CMK (cell line): ENCODE results near the gene NRDE2.
"Not testable (repeated sequence)": the region's sequence is repeated elsewhere in the genome, so short reads cannot be mapped to it uniquely, and the experiment has no call there.

ENCODE experiments used
- DNase-seq: peaks from one replicate; pipeline ENCODE4 v3.0.0-alpha.2; 2010; ENCODE audit warnings: low read depth

The NRDE2 gene

DNA sequence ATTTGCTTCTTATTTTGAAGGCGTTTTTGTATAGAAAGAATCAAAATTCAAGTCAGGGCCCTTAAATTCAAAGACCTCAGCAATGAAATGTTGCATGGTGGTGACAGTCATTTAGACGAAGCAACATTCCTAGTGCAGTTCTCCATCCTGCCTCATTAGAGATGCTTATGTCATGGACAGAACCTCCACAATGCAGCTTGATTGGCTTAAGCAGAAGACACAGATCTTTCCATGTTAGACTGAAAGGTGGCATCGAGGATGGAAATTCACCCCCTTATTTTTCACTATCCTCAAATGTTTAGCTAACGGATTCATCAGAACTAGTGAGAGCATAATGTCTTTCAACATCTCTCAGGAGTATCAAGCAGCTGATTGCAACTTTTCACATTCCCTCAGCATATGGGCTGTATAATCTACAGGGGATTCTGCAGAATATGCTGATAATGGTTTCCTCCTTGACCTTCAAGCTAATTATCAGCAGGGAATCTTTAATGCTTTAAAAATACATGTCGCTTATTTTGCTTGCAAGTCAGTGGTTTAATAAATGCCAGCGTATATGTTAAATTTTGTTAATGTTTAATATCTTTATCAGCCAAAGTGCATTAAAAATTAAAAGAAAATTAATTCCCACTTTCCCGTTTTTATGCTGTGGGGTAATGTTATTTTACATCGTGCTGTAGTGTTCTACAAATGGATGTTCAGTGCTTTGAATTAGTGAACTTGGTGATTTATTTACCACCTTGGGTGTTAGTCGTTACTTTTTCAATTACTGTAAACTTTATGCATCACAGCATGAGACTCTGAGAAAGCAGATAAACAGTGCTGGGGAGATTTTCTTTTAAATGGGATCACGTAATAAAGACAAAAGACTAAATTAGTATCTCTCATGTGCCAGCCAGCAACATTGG is 12.8 kb upstream of the NRDE2 start:
- DNase-seq, result no peak

DNA sequence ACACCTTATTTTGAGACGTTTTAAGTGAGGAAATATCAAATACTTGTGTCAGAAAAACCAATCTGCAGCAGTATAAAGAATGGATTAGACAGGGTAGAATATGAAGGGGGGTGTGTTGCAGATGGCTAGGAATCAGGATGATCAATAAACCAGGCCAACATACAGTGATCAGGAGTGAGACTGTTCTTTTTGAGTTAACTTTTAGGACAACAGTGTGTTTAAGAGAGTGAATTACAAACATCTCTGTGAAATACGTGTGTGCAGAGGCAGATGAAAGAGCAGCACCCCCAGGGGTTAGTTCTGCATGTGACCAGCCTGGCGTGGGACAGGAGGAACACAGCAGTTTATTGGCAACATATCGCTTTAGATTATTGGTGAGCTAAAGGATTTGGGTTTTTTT is 10.6 kb upstream of the NRDE2 start:
- DNase-seq, result no peak

DNA sequence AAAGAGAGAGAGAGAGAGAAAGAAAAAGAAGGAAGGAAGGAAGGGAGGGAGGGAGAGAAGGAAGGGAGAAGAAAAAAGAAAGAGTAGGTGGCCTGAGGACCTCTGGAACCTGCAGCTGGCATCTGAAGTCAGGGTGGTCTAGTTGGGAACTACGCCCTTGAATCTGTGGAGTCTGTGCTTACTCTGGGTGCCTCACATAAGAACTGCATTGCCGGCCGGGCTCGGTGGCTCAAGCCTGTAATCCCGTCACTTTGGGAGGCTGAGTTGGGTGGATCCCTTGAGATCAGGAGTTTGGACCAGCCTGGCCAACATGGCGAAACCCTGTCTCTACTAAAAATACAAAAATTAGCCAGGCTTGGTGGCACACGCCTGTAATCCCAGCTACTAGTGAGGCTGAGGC is 10.0 kb upstream of the NRDE2 start:
- DNase-seq, result no peak

DNA sequence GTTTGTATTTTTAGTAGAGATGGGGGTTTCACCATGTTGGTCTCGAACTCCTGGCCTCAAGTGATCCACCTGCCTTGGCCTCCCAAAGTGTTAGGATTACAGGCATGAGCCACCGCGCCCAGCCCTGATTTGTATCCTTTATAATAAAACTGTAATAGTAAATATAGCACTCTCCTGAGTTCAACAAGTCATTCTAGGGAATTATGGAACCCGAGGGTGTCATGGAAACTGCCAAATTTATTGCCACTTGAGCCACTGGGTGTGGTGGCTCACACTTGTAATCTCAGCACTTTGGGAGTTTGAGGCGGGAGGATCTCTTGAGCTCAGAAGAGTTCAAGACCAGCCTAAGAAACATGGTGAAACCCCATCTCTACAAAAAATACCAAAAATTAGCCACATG is 9.5 kb upstream of the NRDE2 start:
- not testable (repeated sequence) for DNase-seq

DNA sequence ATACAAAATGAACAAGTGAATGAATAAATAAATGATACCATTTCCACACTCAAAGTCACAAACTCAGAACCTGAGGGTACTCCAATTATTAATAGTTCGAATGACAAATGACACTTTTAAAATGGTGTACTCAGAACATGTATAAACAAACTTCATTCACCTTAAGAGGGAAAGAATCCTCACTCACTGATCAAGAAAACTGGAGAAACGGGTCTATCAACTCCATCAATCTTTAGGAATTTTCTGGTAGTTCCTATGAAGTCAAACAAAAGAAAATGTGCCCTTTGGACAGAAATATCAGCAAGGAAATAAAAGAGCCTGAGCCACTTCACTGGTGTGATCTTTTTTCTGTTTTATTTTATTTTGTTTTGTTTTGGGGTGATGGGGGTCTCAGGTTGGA is 5.2 kb upstream of the NRDE2 start:
- no peak for DNase-seq

DNA sequence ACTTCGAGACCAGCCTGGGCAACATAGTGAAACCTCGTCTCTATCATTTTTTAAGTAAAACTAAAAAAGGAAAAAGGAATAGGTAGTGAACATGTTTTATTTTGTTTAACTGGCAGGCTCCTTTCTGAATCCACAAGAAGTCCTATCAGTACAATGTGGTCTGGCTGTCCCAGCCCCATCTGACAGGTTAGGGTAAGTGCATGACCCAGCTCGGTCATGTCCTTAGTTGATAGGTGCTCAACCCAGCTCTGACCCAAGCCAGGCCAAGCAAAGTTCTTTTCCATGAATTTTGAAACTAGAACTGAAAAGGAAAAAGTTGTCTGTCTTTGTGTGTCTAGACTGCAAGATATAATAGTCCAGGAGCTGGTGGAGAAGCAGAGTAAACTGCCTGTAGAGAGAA is 4.7 kb upstream of the NRDE2 start:
- no peak for DNase-seq

DNA sequence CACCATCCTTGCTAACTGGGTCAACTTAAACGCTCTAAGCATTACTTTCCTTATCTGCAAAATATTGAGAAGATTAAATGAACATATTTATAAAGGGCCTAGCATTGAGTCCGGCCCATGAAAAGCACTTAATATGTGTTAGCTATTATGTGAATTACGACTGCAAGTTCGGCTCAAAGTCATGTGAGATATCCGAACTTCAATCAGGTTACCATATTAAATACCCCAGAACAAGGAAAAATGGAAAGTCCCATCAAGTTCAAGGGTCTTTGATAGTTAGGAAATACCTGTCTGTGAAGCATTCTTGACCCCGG is 487 bp upstream of the NRDE2 start:
- no peak for DNase-seq

DNA sequence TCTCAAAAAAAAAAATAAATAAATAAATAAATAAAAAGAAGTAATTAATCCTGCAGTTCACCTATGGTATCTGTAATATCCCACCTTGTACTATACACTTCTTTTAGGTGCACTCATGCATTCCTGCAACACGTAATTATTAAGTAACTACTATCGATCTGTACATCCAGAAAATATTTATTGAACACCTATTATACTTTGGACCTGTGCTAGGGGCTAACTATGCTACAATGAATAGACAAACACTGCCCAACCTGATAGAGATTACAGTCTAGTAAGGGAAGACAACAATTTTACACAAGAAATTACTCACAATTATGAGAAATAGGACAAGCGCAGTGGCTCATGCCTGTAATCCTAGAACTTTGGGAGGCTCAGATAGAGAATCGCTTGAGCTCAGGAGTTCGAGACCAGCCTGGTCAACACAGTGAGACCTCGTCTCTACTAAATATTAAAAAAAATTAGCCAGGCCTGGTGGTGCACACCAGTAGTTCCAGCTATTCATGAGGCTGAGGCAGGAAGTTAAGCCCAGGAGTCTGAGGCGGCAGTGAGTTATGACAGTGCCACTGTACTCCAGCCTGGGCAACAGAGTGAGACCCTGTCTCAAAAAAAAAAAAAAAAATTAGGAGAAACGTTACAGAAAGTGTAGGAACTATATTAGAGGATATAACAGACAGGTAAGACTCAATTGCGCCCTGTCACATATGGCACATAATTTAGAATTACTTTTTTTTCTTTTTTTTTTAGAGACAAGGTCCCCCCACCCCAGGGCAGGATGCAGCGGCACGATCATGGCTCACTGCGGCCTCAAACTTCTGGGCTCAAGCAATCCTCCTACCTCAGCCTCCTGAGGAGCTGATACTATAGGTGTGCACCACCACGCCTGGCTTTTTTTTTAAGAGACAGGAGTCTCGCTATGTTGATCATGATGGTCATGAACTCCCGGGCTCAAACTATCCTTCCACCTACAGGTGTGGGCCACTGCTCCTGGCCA is 1.2 kb downstream of the NRDE2 start:
- DNase-seq, result no peak

DNA sequence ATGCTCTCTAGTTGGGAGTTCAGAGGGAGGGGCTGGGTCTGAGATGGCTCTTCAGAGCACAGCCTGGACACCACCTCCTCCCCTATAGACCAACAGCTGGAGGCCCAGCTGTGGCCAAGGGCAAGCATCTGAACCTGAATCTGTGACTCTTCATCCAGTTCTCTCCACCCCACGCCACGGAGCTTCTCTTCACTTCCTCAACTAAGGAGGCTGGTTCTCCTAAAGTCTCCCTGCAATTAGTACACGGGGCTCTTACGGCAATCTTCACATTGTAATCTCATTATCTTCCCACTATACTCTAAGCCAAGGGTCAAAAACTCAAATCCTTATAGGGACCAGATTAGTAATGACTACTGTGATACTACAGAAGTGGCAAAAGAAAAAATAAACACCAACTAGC is 9.8 kb downstream of the NRDE2 start:
- DNase-seq, result no peak

DNA sequence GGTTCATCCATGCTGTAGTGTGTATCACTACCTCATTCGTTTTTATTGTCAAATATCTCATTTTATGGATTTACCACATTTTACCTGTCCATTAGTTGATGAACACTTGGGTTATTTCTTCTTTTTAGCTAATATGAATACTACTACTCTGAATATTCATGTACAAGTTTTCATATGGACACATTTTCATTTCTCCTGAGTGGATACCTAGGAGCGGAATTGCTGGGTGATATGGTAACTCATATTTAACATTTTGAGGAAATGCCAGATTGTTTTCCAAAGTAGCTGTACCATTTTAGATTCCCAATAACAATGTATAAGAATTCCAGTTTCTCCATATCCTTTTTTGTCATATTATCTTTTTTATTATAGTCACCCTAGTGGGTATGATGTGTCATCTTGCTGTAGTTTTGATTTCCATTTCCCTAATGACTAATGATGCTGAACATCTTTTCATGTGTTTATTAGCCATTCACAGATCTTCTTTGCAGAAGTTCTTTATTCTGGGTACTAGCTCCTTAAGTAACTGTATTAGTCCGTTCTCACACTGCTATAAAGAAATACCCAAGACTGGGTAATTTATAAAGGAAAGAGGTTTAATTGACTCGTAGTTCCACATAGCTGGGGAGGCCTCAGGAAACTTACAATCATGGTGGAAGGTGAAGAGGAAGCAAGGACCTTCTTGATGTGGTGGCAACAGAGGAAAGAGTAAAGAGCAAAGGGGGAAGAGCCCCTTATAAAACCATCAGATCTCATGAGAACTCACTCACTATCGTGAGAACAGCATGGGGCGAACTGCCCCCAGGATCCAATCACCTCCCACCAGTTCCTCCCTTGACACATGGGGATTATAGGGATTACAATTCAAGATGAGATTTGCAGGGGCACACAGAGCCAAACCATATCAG is 11.9 kb downstream of the NRDE2 start:
- no peak for DNase-seq

DNA sequence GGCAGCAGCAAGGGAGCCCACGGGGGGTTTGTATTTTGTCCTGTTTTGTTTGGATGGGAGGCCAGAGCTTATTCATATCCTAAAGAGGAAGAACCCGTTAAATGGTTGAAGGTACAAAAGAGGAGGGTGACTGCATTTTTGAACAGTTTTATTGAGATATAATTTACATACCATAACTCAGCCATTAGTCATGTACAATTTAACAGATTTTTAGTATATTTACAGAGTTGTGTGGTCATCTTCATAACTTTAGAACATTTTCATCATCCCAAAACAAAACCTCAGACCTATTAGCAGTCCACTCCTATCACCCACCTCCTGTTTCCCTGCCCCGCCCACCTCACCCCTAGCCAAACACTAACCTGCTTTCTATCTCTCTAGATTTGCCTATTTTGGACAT is 12.6 kb downstream of the NRDE2 start:
- no peak for DNase-seq

DNA sequence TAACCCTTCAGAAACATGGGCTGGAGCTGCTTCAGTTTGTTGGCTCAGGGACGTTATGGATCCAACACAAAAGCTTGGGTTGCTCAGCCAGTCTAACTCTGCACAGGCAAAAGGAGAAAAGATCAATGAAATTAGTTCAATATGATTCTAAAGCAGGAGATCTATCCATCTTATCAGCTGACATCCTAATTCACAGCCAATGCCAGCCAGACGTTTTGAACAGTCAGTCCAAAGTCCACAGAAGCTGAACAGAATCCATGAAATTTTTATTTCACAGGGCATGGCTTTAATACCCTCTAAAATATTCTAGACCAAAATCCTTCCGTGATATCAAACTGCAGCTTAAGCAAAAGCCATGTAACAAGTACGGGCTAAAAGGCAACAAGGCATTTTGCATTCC is 13.7 kb downstream of the NRDE2 start:
- no peak for DNase-seq

DNA sequence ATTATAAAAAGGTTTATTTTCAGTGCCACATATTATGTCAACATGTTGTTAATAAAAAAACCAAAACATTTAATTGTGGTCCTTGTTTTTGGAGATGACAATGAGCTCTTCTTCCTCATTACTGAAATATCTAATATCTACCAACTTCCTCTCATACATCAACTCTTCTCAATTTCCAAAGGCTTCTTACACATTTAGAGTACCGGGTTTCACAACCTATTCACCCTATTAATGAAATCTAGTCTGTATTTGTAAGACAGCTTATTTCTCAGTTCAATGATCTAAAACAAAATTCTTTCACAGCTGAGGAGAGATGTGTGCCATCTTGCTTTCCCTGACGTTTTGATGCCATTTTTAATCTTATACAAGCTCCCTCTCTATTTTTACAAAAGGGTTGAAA is 14.5 kb downstream of the NRDE2 start:
- DNase-seq, result no peak

DNA sequence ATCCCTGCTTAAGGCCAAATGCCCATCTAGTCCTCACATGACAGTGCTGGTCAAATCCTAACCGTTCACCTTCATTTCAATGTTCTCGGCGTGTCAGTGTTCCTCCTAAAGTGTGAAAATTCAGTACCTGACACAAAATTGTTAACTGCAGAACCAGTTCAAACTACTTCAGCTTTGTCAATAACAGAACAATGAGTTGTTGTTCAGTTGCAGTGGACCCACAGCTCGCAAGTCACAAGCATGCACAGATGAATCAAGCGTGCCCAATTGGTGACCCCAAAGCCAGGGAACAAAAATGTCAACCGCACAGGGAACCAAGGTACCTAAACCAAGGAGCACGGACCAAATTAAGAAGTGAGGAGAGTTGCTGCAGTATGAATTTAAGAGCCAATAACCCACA is 23.2 kb downstream of the NRDE2 start:
- DNase-seq, result no peak

DNA sequence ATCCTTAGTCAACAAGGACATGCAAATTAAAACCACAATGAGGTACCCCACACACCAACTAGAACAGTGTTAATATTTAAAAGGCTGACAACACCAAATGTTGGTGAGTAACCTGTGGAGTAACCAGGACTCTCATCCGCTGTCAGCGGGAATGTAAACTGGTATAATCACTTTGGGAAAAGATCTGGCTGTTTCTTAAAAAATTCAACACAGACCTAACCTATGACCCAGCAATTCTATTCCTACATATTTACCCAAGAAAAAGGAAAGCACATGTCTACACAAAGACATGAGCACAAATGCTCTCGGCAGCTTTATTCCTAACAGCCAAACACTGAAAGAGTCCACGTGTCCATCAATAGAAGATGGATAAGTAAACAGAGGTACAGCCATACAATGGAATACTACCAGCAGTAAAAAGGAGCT is 26.6 kb downstream of the NRDE2 start:
- DNase-seq, result no peak

DNA sequence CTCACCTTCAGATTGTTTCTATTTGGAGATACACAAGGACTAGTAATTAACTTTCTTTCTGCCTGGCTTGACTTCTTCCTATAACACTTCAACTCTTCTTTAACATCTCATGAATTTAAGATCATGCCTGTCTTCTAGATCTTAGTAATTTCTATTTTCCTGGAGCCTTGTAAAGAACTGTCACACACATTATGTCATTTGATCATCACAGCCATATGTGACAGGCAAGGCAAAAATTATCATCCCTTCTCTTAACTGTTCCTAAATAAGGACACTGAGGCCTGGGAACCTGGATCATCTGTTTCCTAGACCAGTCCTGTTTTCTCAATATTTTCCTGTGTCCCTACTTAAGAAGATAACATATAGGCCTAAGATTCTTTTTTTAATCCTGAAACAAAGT is 27.2 kb downstream of the NRDE2 start:
- no peak for DNase-seq

DNA sequence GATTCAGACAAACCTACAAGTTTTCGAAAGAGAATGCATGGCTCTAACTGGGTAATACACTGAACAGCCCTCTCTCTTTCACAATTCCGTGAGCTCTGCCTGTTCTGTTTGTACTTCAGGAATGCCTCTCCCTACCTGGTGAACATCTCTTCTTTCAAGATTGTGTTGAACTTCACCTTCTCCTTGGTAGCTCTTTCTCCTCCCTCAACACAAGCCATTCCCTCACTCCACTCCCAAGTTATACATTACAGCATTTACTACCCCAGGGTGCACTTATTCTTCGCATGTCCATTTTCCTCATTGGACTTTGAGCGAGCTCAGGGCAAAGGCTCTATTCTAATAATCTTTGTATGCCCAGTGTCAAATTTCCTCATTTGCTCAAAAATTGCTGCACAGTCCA is 28.3 kb downstream of the NRDE2 start:
- DNase-seq, result no peak

DNA sequence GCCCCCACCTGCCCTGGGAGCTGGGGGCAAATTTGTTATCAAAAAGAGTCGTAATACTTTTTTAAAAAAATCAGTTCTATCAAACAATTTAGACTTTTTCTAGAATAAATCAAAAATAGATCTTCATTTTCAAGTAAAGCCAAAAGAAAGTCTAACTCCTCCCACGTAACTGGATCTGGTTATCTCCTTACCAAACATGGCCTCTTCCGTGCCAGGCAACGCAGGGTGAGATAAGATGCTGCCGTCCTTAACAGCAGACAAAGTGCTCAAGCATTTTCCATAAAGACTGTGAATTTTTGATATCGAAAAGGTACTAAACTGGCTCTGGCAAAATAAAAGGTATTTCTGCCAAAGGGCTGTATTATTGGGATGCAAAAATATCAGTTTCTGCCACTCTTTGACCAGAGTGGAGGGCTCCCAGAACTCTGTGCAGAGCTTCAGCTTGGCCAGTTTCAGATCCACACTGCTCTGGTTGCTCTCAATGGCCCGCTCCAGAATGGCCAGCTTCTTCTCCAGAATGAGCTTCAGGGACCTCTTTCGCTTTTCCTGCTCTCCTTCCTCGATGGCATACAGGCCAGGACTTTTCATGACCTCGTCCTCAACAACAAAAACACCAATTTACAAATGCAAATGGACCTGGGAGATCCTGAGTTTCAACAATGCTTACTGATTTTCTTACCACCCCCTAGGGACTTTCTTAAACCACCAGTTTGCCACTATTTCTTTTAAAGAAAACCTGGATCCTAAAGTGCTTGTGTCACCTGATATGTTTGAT is 29.0 kb downstream of the NRDE2 start:
- DNase-seq, result no peak

DNA sequence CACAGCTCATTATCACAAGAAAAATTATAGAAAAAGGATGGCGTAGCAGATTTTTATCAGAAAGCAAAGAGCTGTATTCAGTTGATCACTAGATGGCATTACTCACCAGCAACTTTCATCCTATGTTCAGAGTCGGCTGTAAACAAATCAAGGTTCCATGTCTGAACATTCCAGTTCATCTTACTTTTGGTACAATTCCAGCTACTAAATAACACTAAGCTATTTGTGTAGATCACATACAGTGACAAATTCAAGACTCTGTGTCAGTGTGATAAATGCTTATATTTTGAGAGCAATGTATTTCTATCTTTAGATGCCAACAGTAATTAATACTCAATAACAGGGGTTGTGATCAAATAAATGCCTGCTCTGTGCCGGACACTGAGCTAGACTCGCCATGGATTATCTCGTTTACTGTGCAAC is 30.1 kb downstream of the NRDE2 start:
- no peak for DNase-seq

DNA sequence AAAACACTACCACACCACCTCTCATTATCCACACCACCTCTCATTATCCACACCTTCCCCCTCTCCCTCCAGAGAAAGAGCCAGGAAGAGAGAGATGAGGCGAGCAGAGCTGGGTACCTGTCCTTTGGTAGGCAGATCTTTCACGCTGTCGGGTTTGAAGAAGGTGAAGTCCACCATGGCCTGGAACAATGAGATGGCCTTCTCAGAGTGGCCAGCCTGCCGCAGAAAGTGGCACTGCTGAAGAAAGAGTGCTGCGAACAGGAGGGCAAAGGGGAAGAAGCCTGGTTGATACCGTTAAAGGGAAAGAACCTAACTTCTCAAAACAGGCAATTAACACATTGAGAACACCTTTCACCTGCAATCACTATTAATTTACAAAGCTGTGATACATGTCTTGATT is 30.6 kb downstream of the NRDE2 start:
- DNase-seq, result no peak

DNA sequence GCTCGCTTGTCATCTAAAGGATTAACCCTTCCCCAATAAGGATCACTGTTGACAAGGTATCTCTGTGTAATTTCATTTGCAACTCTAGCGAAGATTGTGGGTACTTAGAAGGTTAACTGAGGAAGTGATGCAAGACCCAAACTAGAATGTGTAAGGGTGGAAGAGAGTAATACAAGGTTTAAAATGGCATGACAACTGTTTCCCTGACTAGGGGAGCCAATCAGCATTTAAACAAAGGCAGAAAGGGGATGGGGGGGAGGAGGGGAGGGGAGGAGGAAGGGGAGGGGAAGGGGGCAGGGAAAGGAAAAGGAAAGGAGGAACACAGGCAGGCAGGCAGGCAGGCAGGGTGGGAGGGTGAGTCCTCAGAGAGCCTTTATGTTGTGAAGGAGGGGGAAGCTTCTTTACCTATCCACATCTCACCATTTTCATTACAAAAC is 31.1 kb downstream of the NRDE2 start:
- DNase-seq, result peak; percentile 14
